Stimulated activated memory B cell treated with anti-CD40 and anti-IgM and Interleukin-4, amounts not matched to agents 10 μg/mL and 1 μg/mL and 100 μg/mL, for 72 hours (primary cell): ENCODE data around the gene DTX3.
A peak's percentile ranks its signal among the peaks of the same experiment; 100 is the strongest.
"Not testable (repeated sequence)": the region's sequence is repeated elsewhere in the genome, so short reads cannot be mapped to it uniquely, and the experiment has no call there.

Experiments
- ATAC-seq: fragments of 150-1000 bp; cut with Tn5 transposase; 2 replicates; pipeline ENCODE4 v1.10.0; 2021
- H3K27ac Mint-ChIP-seq: one replicate; pipeline ENCODE4 v1.8.0; 2022; ENCODE audit warnings: mild to moderate bottlenecking, mixed read lengths
- H3K27me3 Mint-ChIP-seq: one replicate; pipeline ENCODE4 v1.8.0; 2022; ENCODE audit warnings: mixed read lengths
- H3K36me3 Mint-ChIP-seq: one replicate; pipeline ENCODE4 v1.8.0; 2022; ENCODE audit warnings: mixed read lengths
- H3K4me1 Mint-ChIP-seq: one replicate; pipeline ENCODE4 v1.8.0; 2022; ENCODE audit warnings: mixed read lengths
- H3K4me3 Mint-ChIP-seq: one replicate; pipeline ENCODE4 v1.8.0; 2022; ENCODE audit warnings: mild to moderate bottlenecking, moderate library complexity, mixed read lengths
- H3K9me3 Mint-ChIP-seq: one replicate; pipeline ENCODE4 v1.8.0; 2022; ENCODE audit warnings: mixed read lengths

The DTX3 gene

DNA sequence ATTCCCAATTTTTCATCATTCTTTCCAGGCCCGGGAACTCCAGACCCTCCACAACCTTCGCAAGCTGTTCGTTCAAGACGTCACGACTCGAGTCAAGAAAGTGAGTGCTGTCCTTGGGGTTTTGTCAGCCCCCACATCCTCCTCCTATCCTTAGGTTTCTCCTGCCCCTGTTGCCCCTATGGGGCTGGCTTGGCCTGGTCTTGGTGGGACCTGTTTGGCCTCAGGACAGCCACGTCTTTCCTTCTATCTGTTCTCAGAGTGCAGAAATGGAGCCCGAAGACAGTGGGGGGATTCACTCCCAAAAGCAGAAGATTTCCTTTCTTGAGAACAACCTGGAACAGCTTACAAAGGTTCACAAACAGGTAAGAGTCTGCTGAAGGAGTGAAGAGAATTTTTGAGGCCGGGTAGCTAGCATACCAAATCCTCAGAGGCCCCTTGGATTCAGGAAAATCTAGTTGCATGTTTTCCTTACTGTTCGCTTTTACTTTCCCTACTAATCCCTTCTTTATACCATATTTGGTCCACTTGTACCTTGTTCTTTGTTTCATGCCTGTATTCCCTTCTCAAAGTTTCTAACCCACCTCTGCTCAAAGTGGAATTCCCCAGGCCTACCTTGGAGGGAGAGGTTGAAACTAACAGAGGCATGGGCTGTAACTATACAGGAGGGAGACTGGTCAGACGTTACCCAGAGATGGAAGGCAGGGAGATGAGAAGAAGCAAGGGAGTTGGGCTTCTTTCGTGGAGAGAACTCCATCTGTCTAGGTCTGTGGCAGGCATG is 26.5 kb upstream of the DTX3 start:
- Mint-ChIP-seq H3K27me3 (peaks cover 20% of the 10 kb centered on the region), H3K36me3 (no peaks in the 10 kb centered on the region), H3K27ac (no peak overlapping the region), H3K4me1 (peaks cover 3% of the 10 kb centered on the region), H3K4me3 (no peak overlapping the region), H3K9me3 (no peaks in the 10 kb centered on the region)
- no peak for ATAC-seq

GRCh38 chr12:57579011-57579410 is 25.6 kb upstream of the DTX3 start:
- H3K4me3 Mint-ChIP-seq, result no peak overlapping the region
- peaks cover 25% of the 10 kb centered on the region for H3K27me3 Mint-ChIP-seq
- no peaks in the 10 kb centered on the region for H3K9me3 Mint-ChIP-seq
- no peak for ATAC-seq
- H3K4me1 Mint-ChIP-seq, result peaks cover 7% of the 10 kb centered on the region
- H3K36me3 Mint-ChIP-seq, result no peaks in the 10 kb centered on the region
- no peak overlapping the region for H3K27ac Mint-ChIP-seq

DNA sequence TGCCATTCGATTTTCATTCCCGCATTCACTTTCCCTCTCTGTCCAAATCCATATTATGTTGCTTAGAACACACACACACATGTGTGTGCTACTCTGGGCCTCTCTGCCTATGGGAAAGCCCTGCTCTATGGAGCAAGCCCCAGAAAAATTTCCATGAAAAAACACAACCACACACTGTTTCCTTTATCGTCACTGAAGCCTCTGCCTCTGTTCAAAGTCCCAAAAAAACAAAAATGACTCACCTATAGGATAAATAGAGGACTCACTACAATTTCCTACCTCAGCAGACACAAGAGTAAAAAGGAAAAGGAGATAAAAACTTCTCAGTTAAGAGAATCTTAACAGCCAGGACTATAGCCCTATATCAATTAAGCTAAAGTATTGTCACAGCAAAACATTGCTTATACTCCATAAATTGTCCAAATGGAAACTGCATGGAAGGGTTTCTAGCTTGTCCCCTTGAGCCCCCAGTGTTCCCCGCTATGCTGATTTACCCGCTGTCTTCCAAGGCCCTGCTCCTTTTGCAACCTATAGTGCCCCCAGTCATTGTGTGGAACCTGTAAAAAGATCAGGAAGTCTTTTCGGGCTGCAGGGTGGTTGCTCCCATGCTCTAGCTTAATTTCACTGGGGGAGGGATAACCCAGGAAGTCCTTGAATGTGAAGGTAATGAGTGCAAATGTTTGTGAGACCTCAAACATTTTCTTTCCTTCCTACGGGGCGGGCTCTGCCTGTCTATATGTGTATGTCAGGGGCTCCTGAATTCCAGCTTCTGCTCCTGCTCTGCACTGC is 24.8 kb upstream of the DTX3 start:
- Mint-ChIP-seq H3K4me3 (no peak overlapping the region), H3K27ac (no peak overlapping the region), H3K27me3 (peaks cover 25% of the 10 kb centered on the region), H3K4me1 (peaks cover 7% of the 10 kb centered on the region), H3K9me3 (no peaks in the 10 kb centered on the region), H3K36me3 (no peaks in the 10 kb centered on the region)
- no peak for ATAC-seq

DNA sequence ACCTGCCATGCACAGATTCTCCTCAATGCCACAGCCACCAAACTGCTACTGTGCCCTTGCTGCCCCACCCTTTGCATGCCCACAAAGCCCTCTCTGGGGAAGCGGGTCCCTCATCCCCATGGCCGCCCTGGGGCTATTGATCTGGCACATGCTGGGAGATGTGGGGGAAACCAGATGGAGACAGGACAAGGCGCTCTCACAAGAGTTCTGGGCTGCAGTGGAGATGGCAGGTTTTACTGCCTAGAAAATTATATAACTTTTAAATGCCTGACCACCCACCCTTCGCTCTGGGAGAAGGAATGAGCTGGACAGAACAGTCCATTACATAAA is 24.2 kb upstream of the DTX3 start:
- peaks cover 25% of the 10 kb centered on the region for H3K27me3 Mint-ChIP-seq
- ATAC-seq, result no peak
- no peaks in the 10 kb centered on the region for H3K36me3 Mint-ChIP-seq

DNA sequence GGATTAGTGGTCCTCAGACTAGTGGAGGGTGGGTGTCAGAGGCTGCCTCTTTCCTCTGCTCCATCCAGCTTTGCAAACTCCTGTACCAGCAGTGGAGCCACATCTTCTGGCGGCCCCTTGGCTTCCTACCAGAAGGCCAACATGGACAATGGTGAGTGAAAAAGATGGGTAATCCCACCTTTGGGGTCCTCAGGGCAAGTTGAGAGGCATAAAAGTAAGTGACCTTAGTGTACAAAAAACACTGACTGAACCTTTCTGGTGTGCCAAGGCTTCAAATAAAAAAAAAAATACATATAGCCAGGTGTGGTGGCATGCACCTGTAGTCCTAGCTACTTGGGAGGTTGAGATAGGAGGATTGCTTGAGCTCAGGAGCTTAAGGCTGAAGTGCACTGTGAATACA is 22.8 kb upstream of the DTX3 start:
- Mint-ChIP-seq H3K4me3 (no peak overlapping the region), H3K36me3 (no peaks in the 10 kb centered on the region), H3K9me3 (no peaks in the 10 kb centered on the region), H3K27ac (no peak overlapping the region), H3K4me1 (peaks cover 7% of the 10 kb centered on the region), H3K27me3 (peaks cover 25% of the 10 kb centered on the region)
- no peak for ATAC-seq

More for the DNA sequence above, 24.2 kb upstream of the DTX3 start:
- Mint-ChIP-seq H3K4me3 (no peak overlapping the region), H3K27ac (no peak overlapping the region), H3K4me1 (peaks cover 7% of the 10 kb centered on the region), H3K9me3 (no peaks in the 10 kb centered on the region)

- no peak overlapping the region for H3K27ac Mint-ChIP-seq
- peaks cover 25% of the 10 kb centered on the region for H3K27me3 Mint-ChIP-seq
- H3K4me1 Mint-ChIP-seq, result peaks cover 7% of the 10 kb centered on the region
- no peaks in the 10 kb centered on the region for H3K36me3 Mint-ChIP-seq
- no peak overlapping the region for H3K4me3 Mint-ChIP-seq
- no peaks in the 10 kb centered on the region for H3K9me3 Mint-ChIP-seq
- ATAC-seq, result no peak
These were observed 22.2 kb upstream of the DTX3 start for GRCh38 chr12:57582440-57582839.

DNA sequence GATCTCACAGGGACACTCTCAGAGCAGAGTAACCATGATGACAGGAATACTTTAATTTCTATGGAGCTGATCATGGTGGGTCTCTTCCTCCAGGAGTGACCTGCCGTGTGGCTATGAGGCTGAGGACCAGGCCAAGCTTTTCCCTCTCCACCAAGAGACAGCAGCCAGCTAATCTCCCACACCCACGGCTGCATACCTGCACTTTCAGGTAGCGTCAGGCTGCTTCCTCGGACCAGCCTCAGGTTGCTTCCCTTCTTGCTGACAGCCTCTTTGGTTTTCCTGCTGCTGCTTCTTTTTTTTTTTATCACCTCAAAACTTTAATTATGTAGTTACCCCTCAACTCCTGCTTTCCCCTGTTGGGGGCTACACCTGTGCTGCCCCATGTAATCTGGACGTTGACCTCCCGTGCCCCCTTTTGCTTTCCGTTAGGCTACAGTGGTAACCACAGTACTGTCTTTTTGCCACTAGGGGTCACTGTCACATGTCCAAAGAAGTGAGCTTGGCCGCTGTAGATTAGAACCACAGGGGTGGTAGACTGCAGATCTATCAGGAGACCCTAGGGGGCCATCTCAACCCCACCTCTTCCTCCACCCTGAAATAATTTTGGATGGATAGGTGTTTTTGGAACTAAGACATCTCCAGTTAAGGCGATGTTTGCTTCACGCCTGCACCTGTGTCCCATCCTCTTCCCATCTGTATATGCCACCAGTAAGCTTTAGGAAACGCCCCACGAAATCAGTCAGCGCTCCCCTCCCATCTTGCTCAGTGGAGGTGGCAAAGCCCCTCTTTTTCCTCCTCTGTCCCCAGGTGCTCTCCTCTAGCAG is 21.4 kb upstream of the DTX3 start:
- peaks cover 25% of the 10 kb centered on the region for H3K27me3 Mint-ChIP-seq
- peak; percentile 94 for ATAC-seq
- H3K4me3 Mint-ChIP-seq, result no peak overlapping the region
- H3K4me1 Mint-ChIP-seq, result peaks cover 7% of the 10 kb centered on the region
- H3K36me3 Mint-ChIP-seq, result no peaks in the 10 kb centered on the region
- no peak overlapping the region for H3K27ac Mint-ChIP-seq
- H3K9me3 Mint-ChIP-seq, result no peaks in the 10 kb centered on the region

- no peak overlapping the region for H3K4me3 Mint-ChIP-seq
- H3K27me3 Mint-ChIP-seq, result peaks cover 25% of the 10 kb centered on the region
- no peaks in the 10 kb centered on the region for H3K36me3 Mint-ChIP-seq
- H3K4me1 Mint-ChIP-seq, result peaks cover 7% of the 10 kb centered on the region
- H3K9me3 Mint-ChIP-seq, result no peaks in the 10 kb centered on the region
- ATAC-seq, result no peak
- no peak overlapping the region for H3K27ac Mint-ChIP-seq
These were observed 20.6 kb upstream of the DTX3 start for GRCh38 chr12:57584050-57584449.

- Mint-ChIP-seq H3K4me1 (peaks cover 7% of the 10 kb centered on the region), H3K9me3 (no peaks in the 10 kb centered on the region), H3K27me3 (peaks cover 25% of the 10 kb centered on the region), H3K36me3 (no peaks in the 10 kb centered on the region), H3K27ac (no peak overlapping the region), H3K4me3 (no peak overlapping the region)
- ATAC-seq, result no peak
These were observed 19.9 kb upstream of the DTX3 start for GRCh38 chr12:57584690-57585089.

GRCh38 chr12:57585156-57585555 is 19.5 kb upstream of the DTX3 start:
- H3K4me1 Mint-ChIP-seq, result peaks cover 8% of the 10 kb centered on the region
- H3K4me3 Mint-ChIP-seq, result no peak overlapping the region
- no peaks in the 10 kb centered on the region for H3K36me3 Mint-ChIP-seq
- H3K9me3 Mint-ChIP-seq, result no peaks in the 10 kb centered on the region
- no peak for ATAC-seq
- no peak overlapping the region for H3K27ac Mint-ChIP-seq
- peaks cover 25% of the 10 kb centered on the region for H3K27me3 Mint-ChIP-seq

DNA sequence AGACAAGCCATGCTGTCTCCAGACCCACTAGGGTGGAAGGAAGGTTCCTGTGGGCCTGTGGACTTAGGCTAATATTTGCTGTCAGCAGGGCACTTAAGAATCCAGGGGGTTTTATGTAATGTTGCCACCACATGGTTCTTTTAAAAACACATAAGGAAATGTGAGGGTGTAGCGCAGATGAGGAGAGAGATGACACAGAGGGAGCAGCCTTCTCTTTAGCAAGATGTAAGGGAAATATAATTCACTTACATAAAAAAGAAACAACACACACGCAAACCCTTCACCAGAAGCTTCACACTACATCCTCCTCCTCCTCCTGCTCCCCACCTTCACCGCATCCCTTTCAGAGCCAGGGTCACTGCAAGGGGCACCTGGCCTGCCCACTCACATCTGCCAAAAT is 18.5 kb upstream of the DTX3 start:
- Mint-ChIP-seq H3K27ac (no peak overlapping the region), H3K4me3 (no peak overlapping the region), H3K27me3 (peaks cover 16% of the 10 kb centered on the region), H3K36me3 (no peaks in the 10 kb centered on the region), H3K9me3 (no peaks in the 10 kb centered on the region), H3K4me1 (peaks cover 13% of the 10 kb centered on the region)
- no peak for ATAC-seq

GRCh38 chr12:57586832-57587429 is 17.7 kb upstream of the DTX3 start:
- ATAC-seq, result no peak
- no peak overlapping the region for H3K27ac Mint-ChIP-seq
- peaks cover 20% of the 10 kb centered on the region for H3K4me1 Mint-ChIP-seq
- H3K27me3 Mint-ChIP-seq, result peaks cover 9% of the 10 kb centered on the region
- H3K9me3 Mint-ChIP-seq, result no peaks in the 10 kb centered on the region
- no peak overlapping the region for H3K4me3 Mint-ChIP-seq
- H3K36me3 Mint-ChIP-seq, result no peaks in the 10 kb centered on the region

DNA sequence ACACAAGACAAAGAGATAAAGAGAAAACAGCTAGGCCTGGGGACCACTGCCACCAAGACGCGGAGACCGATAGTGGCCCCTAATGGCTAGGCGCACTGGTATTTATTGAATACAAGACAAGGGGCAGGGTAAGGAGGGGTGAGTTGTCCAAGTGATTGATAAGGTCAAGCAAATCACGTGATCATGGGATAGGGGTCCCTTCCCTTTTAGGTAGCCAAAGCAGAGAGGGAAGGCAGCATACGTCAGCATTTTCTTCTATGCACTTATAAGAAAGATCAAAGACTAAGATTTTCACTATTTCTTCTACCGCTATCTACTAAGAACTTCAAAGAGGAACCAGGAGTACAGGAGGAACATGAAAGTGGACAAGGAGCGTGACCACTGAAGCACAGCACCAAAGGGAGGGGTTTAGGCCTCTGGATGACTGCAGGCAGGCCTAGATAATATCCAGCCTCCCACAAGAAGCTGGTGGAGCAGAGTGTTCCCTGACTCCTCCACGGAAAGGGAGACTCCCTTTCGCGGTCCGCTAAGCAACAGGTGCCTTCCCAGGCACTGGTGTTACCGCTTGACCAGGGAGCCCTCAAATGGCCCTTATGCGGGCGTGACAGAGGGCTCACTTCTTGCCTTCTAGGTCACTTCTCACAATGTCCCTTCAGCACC is 15.5 kb upstream of the DTX3 start:
- peaks cover 24% of the 10 kb centered on the region for H3K4me1 Mint-ChIP-seq

GRCh38 chr12:57590479-57590863 is 14.2 kb upstream of the DTX3 start:
- Mint-ChIP-seq H3K9me3 (no peaks in the 10 kb centered on the region), H3K27ac (peak overlapping the region; percentile 81), H3K4me1 (peaks cover 24% of the 10 kb centered on the region), H3K27me3 (no peaks in the 10 kb centered on the region), H3K4me3 (peak overlapping the region; percentile 90), H3K36me3 (peaks cover 3% of the 10 kb centered on the region)
- ATAC-seq, result no peak

More for the DNA sequence above, 15.5 kb upstream of the DTX3 start:
- not testable (repeated sequence) for H3K27ac Mint-ChIP-seq, H3K4me3 Mint-ChIP-seq, H3K27me3 Mint-ChIP-seq, ATAC-seq, H3K9me3 Mint-ChIP-seq, H3K36me3 Mint-ChIP-seq
